Panc1 (cell line): ENCODE data around the gene CST4. TPM values are rescaled to one million over a fixed set of nuclear protein-coding genes. Genes with fewer than 3 reads are reported as not detected.

ENCODE experiments used
- ATAC-seq: fragments of 200-7000 bp; cut with Tn5 transposase; 2 replicates; pipeline ENCODE4 v1.9.1; 2020; ENCODE audit warnings: mild to moderate bottlenecking, moderate library complexity
- BruUV-seq: library from RNA; stranded (reverse); fragments of 400-500 nt; replicated peaks from 2 replicates; lab custom pipeline; 2021; lab: Mats Ljungman, UMichigan
- CTCF ChIA-PET: fragments of 300-600 bp; sonication (Branson Sonifier 250); formaldehyde crosslinking; loops from one replicate; lab custom pipeline; 2022; ENCODE audit warnings: antibody characterized with exemption; lab: Charles Lee
- POLR2A ChIA-PET: fragments of 300-600 bp; sonication (Branson Sonifier 250); formaldehyde crosslinking; loops from one replicate; lab custom pipeline; 2022; ENCODE audit warnings: antibody characterized with exemption; lab: Charles Lee
- DNase-seq: peaks from one replicate; pipeline ENCODE4 v3.0.0-alpha.2; 2010; ENCODE audit warnings: low read depth, low spot score
- H3K27ac ChIP-seq: 2 replicates; pipeline ENCODE4 v1.5.1; 2011; ENCODE audit warnings: mild to moderate bottlenecking, low read length, inconsistent platforms
- H3K27me3 ChIP-seq: fragments of 200-500 bp; sonication (Bioruptor generic); 2 replicates; pipeline ENCODE4 v1.6.0; 2014; ENCODE audit warnings: low read length, inconsistent platforms; ENCODE audit not compliant: control insufficient read depth, insufficient read depth
- H3K36me3 ChIP-seq: fragments of 200-500 bp; sonication (Bioruptor generic); 2 replicates; pipeline ENCODE4 v1.5.1; 2014; ENCODE audit warnings: inconsistent platforms, mild to moderate bottlenecking, low read length, moderate library complexity; ENCODE audit not compliant: control insufficient read depth, insufficient read depth
- H3K4me1 ChIP-seq: 2 replicates; pipeline ENCODE4 v1.5.1; 2011; ENCODE audit warnings: inconsistent platforms, mild to moderate bottlenecking, low read length, moderate library complexity; ENCODE audit not compliant: control insufficient read depth, insufficient read depth
- H3K4me3 ChIP-seq, 2 experiments: 2 replicates each; pipeline ENCODE4 v1.5.1; 2011 to 2012; ENCODE audit warnings: low read depth in 2 of 2, low read length in 2 of 2, mild to moderate bottlenecking in 2 of 2, inconsistent platforms in 1 of 2, moderate library complexity in 1 of 2
- H3K9me3 ChIP-seq: fragments of 200-500 bp; sonication (Bioruptor generic); 2 replicates; pipeline ENCODE4 v1.5.1; 2014; ENCODE audit warnings: low read depth, mild to moderate bottlenecking, inconsistent platforms, low read length, moderate library complexity; ENCODE audit not compliant: control insufficient read depth, insufficient read depth
- POLR2AphosphoS5 ChIP-seq: IDR thresholded peaks from 2 replicates; pipeline ENCODE4 v1.6.1; 2012; ENCODE audit warnings: mild to moderate bottlenecking, low read depth, low read length, moderate library complexity
- REST ChIP-seq, 2 experiments: IDR thresholded peaks; 2 replicates each; pipeline ENCODE4 v1.6.1; 2011 to 2012; ENCODE audit warnings: low read depth in 2 of 2, control low read depth in 1 of 2, low read length in 1 of 2, mild to moderate bottlenecking in 1 of 2, moderate library complexity in 1 of 2; ENCODE audit not compliant: insufficient read depth in 1 of 2
- SIN3A ChIP-seq: IDR thresholded peaks from 2 replicates; pipeline ENCODE4 v1.6.1; 2012; ENCODE audit warnings: low read depth, mild to moderate bottlenecking, low read length, moderate library complexity, borderline replicate concordance; ENCODE audit not compliant: insufficient read depth
- TCF7L2 ChIP-seq: IDR thresholded peaks from 2 replicates; pipeline ENCODE4 v1.6.1; 2011; ENCODE audit warnings: mild to moderate bottlenecking, low read depth, low read length, inconsistent platforms
- in situ Hi-C: cut with HindIII; loops from 2 replicates; pipeline ENCODE4 v1.10.0; 2016; ENCODE audit warnings: low sequenced_read_pairs, low pct_unique_long_range_greater_than_20kb
- intact Hi-C: fragments of 100-400 bp; cut with micrococcal nuclease; formaldehyde crosslinking; loops from one replicate; pipeline ENCODE4 v1.10.0; 2022; ENCODE audit not compliant: unreplicated experiment
- total RNA-seq: library from RNA; stranded (reverse); gene quantifications from one replicate; pipeline ENCODE4 v1.2.1, GENCODE V29; 2021; ENCODE audit not compliant: unreplicated experiment
- TF ChIP-seq, protein P1 (sequence below): fragments of 450-650 bp; IDR thresholded peaks from 2 replicates; pipeline ENCODE4 v1.5.1; 2017; ENCODE audit warnings: mild to moderate bottlenecking

The CST4 gene
- total RNA-seq, 1 experiment from 2014 or later = not detected

DNA sequence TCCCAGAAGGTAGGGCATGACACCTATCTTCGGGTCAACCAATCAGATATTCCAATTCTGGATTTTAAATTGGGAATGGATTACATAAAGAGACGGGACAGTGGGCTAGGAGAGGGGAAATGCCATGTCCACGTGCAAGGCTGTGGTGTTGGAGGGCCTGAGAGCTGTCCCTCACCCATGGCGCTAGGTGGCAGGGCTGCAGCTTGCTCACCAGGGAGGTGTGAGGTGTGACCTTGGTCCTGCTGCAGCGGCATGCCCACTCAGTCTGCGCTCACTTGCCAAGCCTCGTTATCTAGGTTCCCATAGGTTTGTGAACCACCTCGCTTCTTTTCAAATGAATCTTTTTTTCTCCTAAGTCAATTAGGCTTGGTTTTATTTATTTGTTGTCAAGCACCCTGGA, 31.6 kb downstream of the CST4 start:
- no peaks in the 10 kb centered on the region for H3K36me3 ChIP-seq
- no TSS peak for BruUV-seq
- intact Hi-C loops (no loop called here), in situ Hi-C loops (no loop called here)
- H3K4me3 ChIP-seq = no peak overlapping the region
- no peaks in the 10 kb centered on the region for H3K4me1 ChIP-seq
- CTCF ChIA-PET = no interaction called here
- H3K27me3 ChIP-seq = peaks cover 3% of the 10 kb centered on the region
- H3K27ac ChIP-seq = no peak overlapping the region
- H3K9me3 ChIP-seq = no peaks in the 10 kb centered on the region
- no peak for DNase-seq
- ATAC-seq = no peak
- POLR2A ChIA-PET = no interaction called here
- no peak for TF ChIP-seq REST (IDR thresholded peaks at IDR 0.05; ENCODE audit: insufficient read depth in 1 of 2, low read depth in 2 of 2, low read length in 1 of 2)
- no peak for TF ChIP-seq SIN3A
- TF ChIP-seq, protein P1, sequence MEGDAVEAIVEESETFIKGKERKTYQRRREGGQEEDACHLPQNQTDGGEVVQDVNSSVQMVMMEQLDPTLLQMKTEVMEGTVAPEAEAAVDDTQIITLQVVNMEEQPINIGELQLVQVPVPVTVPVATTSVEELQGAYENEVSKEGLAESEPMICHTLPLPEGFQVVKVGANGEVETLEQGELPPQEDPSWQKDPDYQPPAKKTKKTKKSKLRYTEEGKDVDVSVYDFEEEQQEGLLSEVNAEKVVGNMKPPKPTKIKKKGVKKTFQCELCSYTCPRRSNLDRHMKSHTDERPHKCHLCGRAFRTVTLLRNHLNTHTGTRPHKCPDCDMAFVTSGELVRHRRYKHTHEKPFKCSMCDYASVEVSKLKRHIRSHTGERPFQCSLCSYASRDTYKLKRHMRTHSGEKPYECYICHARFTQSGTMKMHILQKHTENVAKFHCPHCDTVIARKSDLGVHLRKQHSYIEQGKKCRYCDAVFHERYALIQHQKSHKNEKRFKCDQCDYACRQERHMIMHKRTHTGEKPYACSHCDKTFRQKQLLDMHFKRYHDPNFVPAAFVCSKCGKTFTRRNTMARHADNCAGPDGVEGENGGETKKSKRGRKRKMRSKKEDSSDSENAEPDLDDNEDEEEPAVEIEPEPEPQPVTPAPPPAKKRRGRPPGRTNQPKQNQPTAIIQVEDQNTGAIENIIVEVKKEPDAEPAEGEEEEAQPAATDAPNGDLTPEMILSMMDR = no peak
- no peak for TF ChIP-seq POLR2AphosphoS5
- TF ChIP-seq TCF7L2 = no peak

GRCh38 chr20:23656372-23656771, 32.5 kb downstream of the CST4 start:
- Histone ChIP-seq H3K4me1 (no peaks in the 10 kb centered on the region), H3K9me3 (no peaks in the 10 kb centered on the region), H3K4me3 (no peak overlapping the region), H3K27ac (no peak overlapping the region), H3K36me3 (no peaks in the 10 kb centered on the region), H3K27me3 (peaks cover 3% of the 10 kb centered on the region)
- in situ Hi-C loops = no loop called here
- ATAC-seq (no peak), DNase-seq (no peak)
- intact Hi-C loops = no loop called here
- CTCF ChIA-PET = no interaction called here
- POLR2A ChIA-PET = no interaction called here
- no TSS peak for BruUV-seq
- TF ChIP-seq, protein P1 = no peak
- TF ChIP-seq SIN3A (no peak), TCF7L2 (no peak), REST (IDR thresholded peaks at IDR 0.05; ENCODE audit: insufficient read depth in 1 of 2, low read depth in 2 of 2, low read length in 1 of 2) (no peak), POLR2AphosphoS5 (no peak)
